HG02870 (cell line): ENCODE results near the gene WDTC1.

ENCODE experiments used
- ATAC-seq: cut with Tn5 transposase; IDR thresholded peaks from one replicate; pipeline ENCODE4 v1.9.1; 2021; ENCODE audit warnings: mild to moderate bottlenecking, moderate library complexity; ENCODE audit not compliant: unreplicated experiment

WDTC1 gene

DNA sequence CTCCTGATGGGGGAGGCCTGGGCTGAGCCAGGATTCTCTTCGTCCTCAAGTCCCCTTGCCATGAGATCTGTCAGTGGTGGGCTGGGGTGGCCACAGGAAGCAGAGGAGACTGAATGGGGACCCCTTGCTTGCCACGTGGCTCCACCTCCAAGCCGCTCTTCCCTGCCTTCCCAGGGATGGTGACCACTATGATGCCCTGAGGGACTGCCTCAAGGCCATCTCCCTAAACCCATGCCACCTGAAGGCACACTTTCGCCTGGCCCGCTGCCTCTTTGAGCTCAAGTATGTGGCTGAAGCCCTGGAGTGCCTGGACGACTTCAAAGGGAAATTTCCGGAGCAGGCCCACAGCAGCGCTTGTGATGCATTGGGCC lies 66.6 kb downstream of the WDTC1 start:
- ATAC-seq: no peak

DNA sequence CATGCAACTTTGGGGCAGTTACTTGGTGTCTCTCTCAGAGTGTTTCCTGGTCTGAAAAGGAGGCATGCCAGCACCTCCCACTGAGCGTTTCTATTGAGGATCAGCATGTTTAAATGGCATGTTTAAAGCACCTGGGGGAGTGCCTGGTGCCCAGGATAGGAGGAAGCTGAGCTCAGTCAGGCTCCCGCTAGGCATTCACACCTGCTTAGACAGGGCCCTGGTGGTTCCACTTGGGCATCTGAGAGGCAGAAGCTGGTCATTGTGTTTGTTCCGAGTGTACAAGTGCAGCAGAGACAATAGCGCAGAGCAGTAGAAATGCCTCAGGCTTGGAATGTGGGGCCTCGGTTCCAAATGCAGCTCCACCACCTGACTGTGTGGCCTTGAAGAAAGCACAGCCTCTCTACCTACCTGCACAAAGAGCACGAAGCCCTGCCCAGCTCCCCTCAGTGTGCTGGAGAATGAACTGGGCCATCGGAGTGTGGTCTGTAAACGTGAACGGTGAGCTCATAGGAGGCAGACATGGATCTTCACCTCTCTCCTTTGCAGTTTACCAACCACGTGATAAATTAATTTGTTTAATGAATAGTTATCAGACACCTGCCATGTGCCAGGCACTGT lies 67.3 kb downstream of the WDTC1 start:
- ATAC-seq: no peak

DNA sequence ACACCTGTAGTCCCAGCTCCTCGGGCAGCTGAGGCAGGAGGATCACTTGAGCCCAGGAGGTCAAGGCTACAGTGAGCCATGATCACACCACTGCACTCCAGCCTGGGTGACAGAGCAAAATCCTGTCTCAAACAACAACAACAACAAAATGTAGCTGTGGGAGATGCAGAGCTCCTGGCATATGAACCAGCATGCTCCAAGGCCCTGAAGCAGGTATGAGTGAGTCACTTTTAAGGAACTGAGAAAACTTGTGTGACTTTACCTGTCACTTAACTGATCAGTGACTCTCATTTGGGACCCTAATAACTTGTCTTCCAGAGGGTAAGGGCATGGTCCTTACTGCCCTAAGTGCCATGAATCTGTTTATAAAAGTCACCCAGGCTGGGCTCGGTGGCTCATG lies 68.2 kb downstream of the WDTC1 start:
- ATAC-seq: no peak

DNA sequence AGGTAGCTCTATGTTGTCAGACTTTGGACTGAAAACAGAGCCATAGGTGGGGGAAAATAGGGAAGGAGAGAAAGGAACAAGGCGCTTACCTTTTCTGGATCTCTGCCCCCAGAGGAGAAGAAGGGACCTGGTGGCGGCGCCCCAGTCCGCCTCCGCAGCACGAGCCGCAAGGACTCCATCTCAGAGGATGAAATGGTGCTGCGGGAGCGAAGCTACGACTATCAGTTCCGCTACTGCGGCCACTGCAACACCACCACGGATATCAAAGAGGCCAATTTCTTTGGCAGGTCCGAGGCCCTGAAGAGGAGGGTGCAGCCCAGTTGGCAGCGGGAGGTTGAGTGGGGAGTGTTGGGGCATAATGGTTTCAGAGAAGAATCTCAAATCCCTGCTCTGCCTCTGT lies 69.1 kb downstream of the WDTC1 start:
- ATAC-seq: no peak

DNA sequence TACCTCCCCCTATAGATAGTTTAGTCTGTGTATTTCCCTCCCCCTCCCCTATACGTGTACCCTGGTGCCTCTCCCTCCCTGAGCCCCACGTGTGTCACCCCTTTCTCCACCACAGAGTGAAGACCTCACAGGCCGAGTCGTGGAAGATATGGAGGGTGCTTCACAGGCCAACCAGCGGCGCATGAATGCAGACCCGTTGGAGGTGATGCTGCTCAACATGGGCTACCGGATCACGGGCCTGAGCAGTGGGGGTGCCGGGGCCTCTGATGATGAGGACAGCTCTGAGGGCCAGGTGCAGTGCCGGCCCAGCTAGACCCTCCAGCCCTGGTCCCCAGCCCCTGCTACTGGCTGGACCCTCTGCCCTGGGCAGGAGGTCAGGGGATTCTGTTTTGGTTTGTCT lies 71.6 kb downstream of the WDTC1 start:
- ATAC-seq: no peak

DNA sequence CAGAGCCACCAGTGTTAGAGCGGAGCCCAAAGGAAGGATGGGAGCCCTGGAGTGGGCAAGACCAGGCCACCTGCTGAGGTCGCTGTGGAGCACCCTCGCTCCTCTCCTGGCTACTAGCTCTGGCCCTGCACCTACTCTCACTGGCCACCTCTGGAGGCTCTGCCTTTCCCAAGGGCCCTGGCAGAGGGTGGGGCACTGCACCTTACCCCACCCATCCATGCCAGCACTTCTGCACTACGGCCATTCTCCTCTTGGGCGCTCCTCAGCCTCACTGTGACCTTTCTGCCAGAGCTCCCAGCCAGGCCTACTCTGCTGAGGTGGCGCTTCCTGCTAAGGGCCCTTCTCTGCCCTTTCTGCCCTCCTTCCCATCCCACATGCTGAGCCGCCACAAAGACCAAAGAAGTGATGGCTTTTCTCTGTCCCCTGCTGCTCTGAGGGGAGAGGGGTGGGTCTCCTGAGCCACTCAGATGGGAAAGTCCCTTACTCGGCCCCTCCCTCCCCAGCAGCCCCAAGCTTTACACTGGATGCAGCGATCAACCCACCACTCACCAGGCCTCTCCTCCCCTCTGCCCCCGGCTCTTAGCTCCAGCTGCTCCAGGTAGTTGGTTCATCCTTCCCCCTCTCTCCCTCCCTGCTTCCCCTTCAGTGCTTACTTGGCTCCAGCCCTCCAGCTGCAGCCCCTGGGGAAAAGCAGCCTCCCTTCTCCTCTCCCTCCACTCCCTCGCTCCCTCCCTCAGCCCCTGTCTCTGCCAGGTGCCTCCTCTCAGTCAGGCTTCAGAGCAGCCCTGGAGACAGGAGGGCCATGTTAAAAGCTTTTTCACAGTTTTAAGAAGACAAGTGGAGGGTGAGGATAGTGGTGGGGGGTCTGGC lies 72.7 kb downstream of the WDTC1 start:
- no peak for ATAC-seq

DNA sequence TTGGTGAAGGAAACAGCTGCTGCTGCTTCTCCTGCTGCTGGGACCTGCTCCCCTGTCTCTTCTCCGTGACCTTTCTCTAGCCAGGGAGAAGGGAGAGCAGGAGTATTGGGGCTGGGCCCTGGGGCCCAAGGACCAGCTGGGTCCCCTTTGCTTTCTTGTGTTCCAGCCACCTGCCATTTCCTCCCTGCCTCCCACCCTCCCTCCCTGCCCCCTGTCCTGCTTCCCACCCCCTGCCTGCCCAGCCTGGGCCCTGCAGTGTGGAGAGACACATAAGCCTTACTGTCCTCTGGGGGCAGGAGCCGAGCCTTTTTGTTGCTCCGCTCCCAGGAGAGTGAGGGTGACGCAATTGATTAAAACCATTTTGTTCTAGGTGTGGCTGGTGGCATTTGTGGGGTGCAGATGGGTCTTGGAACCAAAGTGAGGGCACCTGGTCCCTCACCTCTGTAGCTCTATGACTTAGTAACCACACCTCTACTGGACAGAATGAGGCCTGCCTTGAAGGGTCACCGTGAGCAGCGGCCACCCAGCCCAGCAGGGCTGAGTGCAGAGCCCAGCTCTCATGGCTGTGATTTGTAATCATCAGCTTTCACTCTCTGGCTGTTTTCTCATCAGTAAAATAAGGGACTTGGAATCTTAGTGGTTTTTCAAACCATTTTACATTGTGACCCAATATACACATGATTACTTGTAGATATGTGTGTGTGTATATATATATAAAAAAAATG lies 73.6 kb downstream of the WDTC1 start:
- ATAC-seq: no peak

DNA sequence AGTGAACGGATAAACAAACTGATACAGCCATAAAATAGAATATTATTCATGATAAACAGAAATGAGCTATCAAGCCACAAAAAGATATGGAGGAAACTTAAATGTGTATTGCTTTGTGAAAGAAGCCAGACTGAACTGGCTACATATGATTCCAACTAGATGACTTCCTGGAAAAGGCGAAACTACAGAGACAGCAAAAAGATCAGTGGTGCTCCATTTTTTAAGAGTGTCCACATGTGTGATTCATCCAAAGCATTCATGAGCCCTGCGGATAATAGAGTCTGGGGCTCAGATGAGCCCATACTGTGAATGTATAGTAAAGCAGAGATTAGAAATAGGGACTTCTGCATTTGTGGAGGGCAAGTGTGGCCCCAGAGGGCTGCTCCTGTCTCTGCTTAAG lies 79.7 kb downstream of the WDTC1 start:
- no peak for ATAC-seq

DNA sequence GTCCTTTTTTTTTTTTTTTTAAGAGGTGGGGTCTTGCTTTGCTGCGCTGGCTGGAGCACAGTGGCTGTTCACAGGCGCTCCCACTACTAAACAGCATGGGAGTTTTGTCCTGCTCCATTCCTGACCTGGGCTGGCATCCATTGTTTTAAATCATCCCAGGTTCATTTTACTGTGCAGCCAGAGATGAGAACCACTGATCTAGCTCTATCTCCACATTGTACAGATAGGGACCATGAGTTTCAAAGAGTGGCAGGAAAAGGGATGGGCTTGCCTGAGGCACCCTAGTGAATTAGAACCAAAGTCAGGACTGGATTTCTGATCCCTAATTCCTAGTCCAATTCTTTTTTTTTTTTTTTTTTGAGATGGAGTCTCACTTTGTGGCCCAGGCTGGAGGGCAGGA lies 80.3 kb downstream of the WDTC1 start:
- ATAC-seq: no peak

DNA sequence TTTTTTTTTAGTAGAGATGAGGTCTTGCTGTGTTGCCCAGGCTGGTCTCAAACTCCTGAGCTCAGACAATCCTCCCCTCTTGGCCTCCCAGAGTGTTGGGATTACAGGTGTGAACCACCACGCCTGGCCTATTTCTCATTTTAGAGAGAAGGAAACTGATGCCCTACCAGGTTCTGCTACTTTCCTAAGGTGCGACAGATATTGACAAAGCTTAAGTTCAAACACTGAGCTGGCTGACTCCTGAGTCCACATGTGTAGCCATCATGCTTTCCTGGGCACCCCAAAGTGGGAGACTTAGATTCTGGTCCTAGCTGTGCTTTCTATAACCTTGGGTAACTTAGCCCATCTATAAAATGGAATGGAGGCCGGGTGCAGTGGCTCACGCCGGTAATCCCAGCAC lies 82.4 kb downstream of the WDTC1 start:
- ATAC-seq: no peak

DNA sequence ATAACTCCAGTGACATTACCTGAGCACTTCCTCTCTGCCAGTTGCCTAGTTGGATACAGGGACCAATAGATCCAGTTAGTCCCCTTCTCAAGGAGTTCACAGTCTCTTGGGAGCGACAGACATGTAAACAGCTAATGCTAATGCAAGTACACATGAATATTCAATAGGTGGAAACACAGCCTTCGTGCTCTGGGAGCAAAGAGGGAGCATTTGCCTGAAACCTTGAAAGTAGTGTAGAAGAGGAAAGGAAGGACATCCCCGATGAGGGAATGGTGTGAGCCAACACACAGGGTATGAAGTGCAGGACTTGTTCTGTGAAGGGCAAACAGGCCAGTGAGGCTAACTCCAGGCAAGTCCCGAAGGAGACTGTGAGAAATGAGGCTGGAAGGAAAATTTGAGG lies 83.7 kb downstream of the WDTC1 start:
- ATAC-seq: no peak

DNA sequence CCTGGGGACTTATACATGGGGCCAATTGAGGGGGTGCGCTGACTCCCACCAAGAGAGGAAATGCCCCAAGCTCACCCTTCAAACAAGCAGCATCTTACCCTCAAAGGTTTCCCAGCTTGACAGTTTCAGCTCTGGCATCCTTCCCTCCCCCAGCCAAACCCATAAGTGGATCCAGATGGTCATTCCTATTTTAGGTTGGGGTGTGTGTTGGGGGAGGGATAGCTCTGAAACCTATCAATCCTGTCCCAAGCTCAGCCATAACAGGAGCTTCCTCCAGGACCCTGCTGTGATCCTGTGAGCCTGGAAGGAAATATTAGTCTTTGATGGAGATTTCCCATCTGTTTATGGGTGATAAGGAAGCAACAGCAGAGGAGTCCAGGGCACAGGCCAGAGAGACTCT lies 84.2 kb downstream of the WDTC1 start:
- no peak for ATAC-seq

DNA sequence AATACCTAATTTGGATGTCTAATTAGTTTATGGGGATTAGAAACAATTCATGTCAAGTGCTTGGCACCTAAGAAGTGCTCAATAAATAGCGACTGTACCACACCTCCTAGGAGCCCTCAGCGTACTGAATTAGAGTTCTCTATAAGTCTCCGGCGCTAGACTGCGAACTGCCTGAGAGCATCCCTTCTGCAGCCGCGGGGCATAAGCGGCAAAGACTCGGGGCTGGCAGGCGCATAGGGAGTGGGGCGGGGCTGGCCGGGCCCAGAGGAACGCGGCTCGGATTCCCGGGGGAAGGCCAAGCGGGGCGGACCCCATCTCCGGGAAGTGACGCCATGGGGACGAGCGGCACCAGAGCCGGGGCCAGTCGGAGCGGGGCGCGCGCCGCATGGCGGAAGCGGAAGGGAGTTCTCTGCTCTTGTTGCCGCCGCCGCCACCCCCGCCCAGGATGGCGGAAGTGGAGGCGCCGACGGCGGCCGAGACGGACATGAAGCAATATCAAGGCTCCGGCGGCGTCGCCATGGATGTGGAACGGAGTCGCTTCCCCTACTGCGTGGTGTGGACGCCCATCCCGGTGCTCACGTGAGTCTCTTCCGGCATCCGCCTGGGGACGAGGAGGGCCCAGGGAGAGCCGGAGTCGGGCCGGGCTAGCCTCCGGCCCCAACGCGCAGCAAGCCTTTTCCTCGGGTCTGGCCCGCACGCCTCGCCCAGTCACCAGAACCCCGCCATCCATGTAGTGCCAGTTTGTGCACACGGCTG lies 87.6 kb downstream of the WDTC1 start, which contains the start of gene TMEM222:
Gene TMEM222, plus strand, starts transcription at position 351 of the 756 bp plus-strand sequence. Its CDS starts 35 bp downstream, at position 386.
- ATAC-seq: peak; percentile 94

DNA sequence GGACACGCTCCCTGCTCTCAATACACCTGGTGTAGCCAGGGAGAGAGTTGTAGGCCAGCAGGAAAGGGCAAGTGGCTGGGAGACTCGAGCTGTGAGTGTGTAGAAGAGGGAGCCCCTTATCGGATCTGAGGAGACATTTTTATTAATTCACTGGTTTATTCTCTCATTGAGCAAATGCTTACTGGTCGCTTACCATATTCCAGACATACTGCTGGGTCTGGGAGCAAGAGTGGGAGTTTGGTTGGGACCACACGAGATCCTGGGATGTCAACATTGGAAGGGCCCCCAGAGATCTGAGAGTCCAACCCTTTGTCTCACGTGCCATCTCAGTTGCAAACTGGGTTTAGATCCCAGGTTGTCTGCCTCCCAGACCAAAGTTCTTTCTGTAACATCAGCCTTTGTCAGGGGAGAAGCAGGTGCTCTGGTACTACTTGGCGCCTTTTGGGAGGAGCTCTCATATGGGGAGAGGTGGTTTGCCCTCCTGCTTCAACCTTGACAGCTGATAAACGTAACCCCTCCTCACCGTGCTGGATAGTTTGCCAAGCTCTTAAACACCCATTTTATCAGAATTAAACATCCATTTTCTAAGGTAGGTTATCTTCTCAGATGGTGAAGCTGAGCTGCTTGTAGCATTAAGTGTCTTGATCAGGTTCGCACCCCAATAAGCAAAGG lies 88.3 kb downstream of the WDTC1 start:
- ATAC-seq: no peak

DNA sequence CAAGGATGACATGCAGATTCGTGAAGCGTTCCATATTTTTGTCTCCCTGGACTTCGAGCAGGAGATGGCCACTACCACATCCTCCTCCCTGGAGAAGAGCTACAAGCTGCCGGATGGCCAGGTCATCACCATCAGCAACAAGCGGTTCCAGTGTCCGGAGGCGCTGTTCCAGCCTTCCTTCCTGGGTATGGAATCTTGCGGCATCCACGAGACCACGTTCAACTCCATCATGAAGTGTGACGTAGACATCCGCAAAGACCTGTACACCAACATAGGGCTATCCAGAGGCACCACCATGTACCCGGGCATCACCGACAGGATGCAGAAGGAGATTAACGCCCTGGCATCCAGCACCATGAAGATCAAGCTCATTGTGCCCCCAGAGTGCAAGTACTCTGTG lies 90.9 kb downstream of the WDTC1 start:
- no peak for ATAC-seq

DNA sequence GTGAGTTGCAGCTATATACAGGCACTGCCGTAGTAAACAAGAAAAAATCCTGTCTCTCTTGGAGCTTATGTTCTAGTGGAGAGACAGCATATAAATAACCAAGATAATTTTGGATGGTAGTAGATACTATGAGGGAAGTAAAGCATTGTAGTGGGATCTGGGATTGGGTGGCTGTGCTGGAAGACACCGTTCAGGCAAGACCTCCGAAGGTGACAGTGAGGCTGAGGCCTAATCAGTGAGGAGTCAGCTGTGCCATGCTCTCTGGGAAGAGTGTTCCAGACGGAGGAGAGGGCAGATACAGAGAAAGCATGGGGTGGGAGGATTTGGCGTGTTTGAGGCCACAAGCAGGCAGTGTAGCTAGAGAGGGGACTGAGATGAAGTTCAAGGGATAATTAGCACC lies 93.5 kb downstream of the WDTC1 start:
- no peak for ATAC-seq

DNA sequence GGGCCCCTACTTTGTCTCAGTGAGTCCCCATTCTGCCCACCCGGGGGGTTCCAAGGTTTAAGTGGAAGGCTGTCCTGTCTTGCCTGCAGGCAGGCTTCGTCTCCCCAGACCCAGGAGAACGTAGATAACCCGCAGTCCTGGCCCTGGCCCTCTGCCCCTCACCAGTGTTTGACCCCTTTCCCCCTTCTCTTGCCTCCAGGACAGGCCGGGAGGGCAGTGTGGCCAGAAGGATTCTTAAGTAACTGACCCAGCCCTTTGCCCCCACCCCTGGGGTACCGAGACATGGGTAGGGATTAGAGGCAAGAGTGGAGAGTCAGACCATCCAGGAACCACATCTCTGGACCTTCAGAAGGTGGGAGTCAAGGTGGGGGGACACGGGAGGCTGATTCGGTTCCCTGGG lies 96.4 kb downstream of the WDTC1 start:
- no peak for ATAC-seq

DNA sequence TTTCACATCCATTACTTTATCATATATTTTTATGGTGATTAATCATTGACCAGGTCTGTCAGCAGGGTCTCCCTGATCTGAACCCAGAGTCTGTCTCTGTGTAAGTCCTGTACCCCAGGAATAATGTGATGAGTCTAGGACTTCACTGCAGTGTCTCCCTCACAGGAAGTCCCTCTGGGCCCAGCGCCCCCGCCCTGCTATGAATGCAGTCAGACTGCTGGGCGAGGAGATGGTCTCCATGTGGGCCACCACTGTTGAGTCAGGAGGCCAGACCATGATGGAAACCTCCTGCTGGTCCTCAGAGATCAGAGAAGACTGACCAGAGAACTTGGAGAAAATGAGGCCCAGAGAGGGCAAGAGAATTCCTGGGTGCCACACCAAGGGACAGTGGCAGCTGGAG lies 97.0 kb downstream of the WDTC1 start:
- no peak for ATAC-seq

DNA sequence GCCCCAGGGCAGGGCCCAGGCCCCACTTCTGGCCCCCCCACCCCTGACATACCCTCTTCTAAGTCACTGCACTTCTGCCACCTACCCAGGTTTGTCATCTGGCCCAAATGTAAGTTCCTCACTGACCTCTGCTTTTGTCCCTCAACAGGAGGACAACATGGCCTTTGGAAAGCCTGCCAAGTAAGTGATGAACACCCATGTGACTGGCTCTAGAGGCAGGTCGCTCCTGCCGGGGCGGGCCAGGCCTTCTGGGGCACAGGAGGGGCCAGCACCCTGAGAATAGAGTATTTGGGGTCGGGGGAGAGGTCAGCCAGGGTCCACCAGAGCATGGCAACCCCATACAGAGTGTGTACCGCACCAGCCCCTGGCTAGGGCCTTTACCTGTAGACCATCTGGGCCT lies 97.5 kb downstream of the WDTC1 start:
- ATAC-seq: no peak

DNA sequence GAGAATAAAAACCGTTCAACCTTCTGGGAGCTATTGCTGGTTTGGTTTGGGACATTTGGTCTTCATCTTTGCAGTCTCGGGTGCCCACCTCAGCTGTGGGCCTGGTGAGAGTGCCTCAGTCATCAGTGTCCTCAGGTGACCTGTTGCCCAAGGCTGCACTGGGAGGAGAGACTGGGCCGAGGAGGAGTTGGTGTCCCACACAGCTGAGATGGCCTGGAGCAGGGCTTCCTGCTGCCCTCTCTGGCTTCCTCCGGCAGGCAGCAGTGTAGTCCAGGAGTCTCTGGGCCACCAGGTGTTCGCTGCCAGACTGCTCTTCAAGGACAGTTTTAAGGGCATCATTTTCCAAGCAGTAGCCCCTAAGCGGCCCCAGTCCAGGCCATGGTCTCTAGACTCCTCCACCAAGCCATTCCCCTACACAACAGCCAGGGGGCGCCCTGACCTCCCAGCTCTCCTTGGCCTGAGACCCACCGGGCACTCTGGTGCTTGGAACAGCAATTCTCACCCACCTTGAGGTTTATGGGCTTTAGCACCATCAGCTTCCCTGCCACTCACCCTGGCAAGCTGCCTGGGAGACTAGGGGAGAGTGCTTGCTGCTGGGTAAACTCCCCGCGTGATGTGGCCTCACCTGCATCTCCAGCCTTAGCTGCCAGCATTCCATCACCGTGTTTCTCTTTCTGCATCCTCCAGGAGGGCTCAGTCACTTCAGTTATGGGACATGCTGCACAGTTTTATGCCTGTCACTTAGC lies 98.3 kb downstream of the WDTC1 start:
- no peak for ATAC-seq
